Keratinocyte (primary cell): Measurements from ENCODE around the gene CPN2. TPM values are rescaled to one million over a fixed set of nuclear protein-coding genes. Genes with fewer than 3 reads are reported as not detected.
A peak's percentile ranks its signal among the peaks of the same experiment; 100 is the strongest.

Source experiments
- DNase-seq: peaks from one replicate; pipeline ENCODE4 v3.0.0-alpha.2; 2011; ENCODE audit warnings: low read depth, missing footprints, low spot score
- FAIRE-seq: peaks from 2 replicates; lab custom pipeline; 2011; peaks lifted over from hg19 to GRCh38; lab: Jason Lieb, UNC
- H2AFZ ChIP-seq: 2 replicates; pipeline ENCODE4 v1.6.0; 2012; ENCODE audit warnings: low read length, control low read depth, inconsistent platforms; ENCODE audit not compliant: control insufficient read depth
- H3K27ac ChIP-seq: 2 replicates; pipeline ENCODE4 v1.5.1; 2011; ENCODE audit warnings: low read length; ENCODE audit not compliant: control insufficient read depth, insufficient read depth
- H3K27me3 ChIP-seq: 3 replicates; pipeline ENCODE4 v1.6.0; 2011; ENCODE audit warnings: low read length; ENCODE audit not compliant: control insufficient read depth, insufficient read depth; ENCODE audit errors: extremely low read depth
- H3K36me3 ChIP-seq, 2 experiments: 2 replicates in 1 of 2; 3 replicates in 1 of 2; pipeline ENCODE4 v1.5.1; 2011; ENCODE audit warnings: low read length in 2 of 2, mild to moderate bottlenecking in 1 of 2; ENCODE audit not compliant: control insufficient read depth in 2 of 2, insufficient read depth in 2 of 2; ENCODE audit errors: extremely low read depth in 1 of 2
- H3K4me1 ChIP-seq: 3 replicates; pipeline ENCODE4 v1.5.1; 2011; ENCODE audit warnings: low read length; ENCODE audit not compliant: control insufficient read depth, insufficient read depth; ENCODE audit errors: extremely low read depth
- H3K4me2 ChIP-seq: 3 replicates; pipeline ENCODE4 v1.6.0; 2011; ENCODE audit warnings: low read depth, low read length; ENCODE audit not compliant: control insufficient read depth, insufficient read depth; ENCODE audit errors: extremely low read depth
- H3K4me3 ChIP-seq, 3 experiments: fragments of 200-600 bp in 1 of 3; sonication (generic) in 1 of 3; 2 replicates in 2 of 3; 3 replicates in 1 of 3; pipeline ENCODE4 v1.5.1; 2011 to 2016; ENCODE audit warnings: low read length in 3 of 3, mild to moderate bottlenecking in 3 of 3, control low read depth in 2 of 3, inconsistent platforms in 1 of 3, low read depth in 1 of 3, mixed read lengths in 1 of 3, mixed run types in 1 of 3, moderate library complexity in 1 of 3; ENCODE audit not compliant: control insufficient read depth in 2 of 3, insufficient read depth in 2 of 3; ENCODE audit errors: extremely low read depth in 1 of 3
- H3K79me2 ChIP-seq: 2 replicates; pipeline ENCODE4 v1.6.0; 2012; ENCODE audit warnings: low read length; ENCODE audit not compliant: control insufficient read depth, insufficient read depth
- H3K9ac ChIP-seq: 3 replicates; pipeline ENCODE4 v1.6.0; 2011; ENCODE audit warnings: low read length; ENCODE audit not compliant: control insufficient read depth, insufficient read depth; ENCODE audit errors: extremely low read depth
- H3K9me1 ChIP-seq: 3 replicates; pipeline ENCODE4 v1.6.0; 2011; ENCODE audit warnings: low read length; ENCODE audit not compliant: control insufficient read depth, insufficient read depth; ENCODE audit errors: extremely low read depth
- H3K9me3 ChIP-seq: 2 replicates; pipeline ENCODE4 v1.5.1; 2012; ENCODE audit warnings: low read depth, low read length; ENCODE audit not compliant: control insufficient read depth
- H4K20me1 ChIP-seq: 3 replicates; pipeline ENCODE4 v1.6.0; 2011; ENCODE audit warnings: low read length; ENCODE audit not compliant: control insufficient read depth, insufficient read depth; ENCODE audit errors: extremely low read depth
- CTCF ChIP-seq, 3 experiments: IDR thresholded peaks in 1 of 3; conservative IDR thresholded peaks in 1 of 3; optimal IDR thresholded peaks in 1 of 3; 2 replicates in 2 of 3; 3 replicates in 1 of 3; pipeline versions ENCODE3 to v1.5.1; 2011; ENCODE audit warnings: low read length in 3 of 3, mild to moderate bottlenecking in 3 of 3, moderate library complexity in 2 of 3, control low read depth in 1 of 3, inconsistent platforms in 1 of 3; ENCODE audit not compliant: insufficient read depth in 2 of 3; ENCODE audit errors: extremely low read depth in 1 of 3
- EZH2 ChIP-seq: IDR thresholded peaks from one replicate; pipeline ENCODE4 v1.6.1; 2012; ENCODE audit warnings: inconsistent platforms, mild to moderate bottlenecking, low read length, moderate library complexity
- dilution Hi-C: fragments of 300-500 bp; cut with MboI; formaldehyde crosslinking; loops from one replicate; pipeline ENCODE4 v1.7.0; 2020; ENCODE audit warnings: low sequenced_read_pairs; ENCODE audit not compliant: extremely low pct_ligation_motif_present
- polyA plus RNA-seq, 5 experiments: library from polyadenylated mRNA; depleted of rRNA in 3 of 5; stranded (reverse) in 3 of 5; stranded (forward) in 1 of 5; unstranded in 1 of 5; fragments of >200 nt; gene quantifications; 1 replicate in 1 of 5; 2 replicates in 3 of 5; 3 replicates in 1 of 5; pipeline versions ENCODE4 v1.2.1 to v1.2.3, GENCODE V29; 2011 to 2012; ENCODE audit warnings: missing spikeins in 2 of 5, low read depth in 1 of 5, low replicate concordance in 1 of 5

Gene CPN2
- polyA plus RNA-seq, 1 donor (not counting 4 experiments of a cell fraction or from before 2014, with no cell fraction given): not detected

GRCh38 chr3:194300936-194301335 is 50.2 kb downstream of the CPN2 start:
- no peak overlapping the region for H3K9ac ChIP-seq
- no peaks in the 10 kb centered on the region for H3K79me2 ChIP-seq
- H2AFZ ChIP-seq: no peak overlapping the region
- TF ChIP-seq EZH2: no peak
- no peak for TF ChIP-seq CTCF (optimal IDR thresholded peaks at IDR 0.05 in 1 of 3, IDR thresholded peaks at IDR 0.05 in 1 of 3, conservative IDR thresholded peaks at IDR 0.05 in 1 of 3; ENCODE audit: extremely low read depth in 1 of 3, insufficient read depth in 2 of 3, low read length in 3 of 3)
- H3K9me3 ChIP-seq: no peaks in the 10 kb centered on the region
- FAIRE-seq (no peak), DNase-seq (no peak)
- dilution Hi-C loops: loop anchor here (25.0 kb wide), 2 partner anchors 139 to 539 kb away; no protein-coding TSS in a partner anchor
- no peaks in the 10 kb centered on the region for H3K27me3 ChIP-seq
- H3K4me3 ChIP-seq: no peak overlapping the region
- H3K36me3 ChIP-seq: no peaks in the 10 kb centered on the region
- H3K9me1 ChIP-seq: no peaks in the 10 kb centered on the region
- H4K20me1 ChIP-seq: no peaks in the 10 kb centered on the region
- H3K4me2 ChIP-seq: no peak overlapping the region
- H3K27ac ChIP-seq: no peak overlapping the region
- H3K4me1 ChIP-seq: peaks cover 16% of the 10 kb centered on the region

- H2AFZ ChIP-seq: peak overlapping the region; percentile 94
- no peak for TF ChIP-seq EZH2
- peak in 2 of 3 experiments; percentile 29 to 37 for TF ChIP-seq CTCF (optimal IDR thresholded peaks at IDR 0.05 in 1 of 3, IDR thresholded peaks at IDR 0.05 in 1 of 3, conservative IDR thresholded peaks at IDR 0.05 in 1 of 3; ENCODE audit: extremely low read depth in 1 of 3, insufficient read depth in 2 of 3, low read length in 3 of 3)
- H3K4me1 ChIP-seq: peaks cover 16% of the 10 kb centered on the region
- peak; percentile 81 for FAIRE-seq
- no peaks in the 10 kb centered on the region for H3K36me3 ChIP-seq
- H3K79me2 ChIP-seq: no peaks in the 10 kb centered on the region
- H3K4me3 ChIP-seq: no peak overlapping the region
- dilution Hi-C loops: loop anchor here (25.0 kb wide), 2 partner anchors 138 to 538 kb away; no protein-coding TSS in a partner anchor
- H3K27me3 ChIP-seq: no peaks in the 10 kb centered on the region
- no peaks in the 10 kb centered on the region for H4K20me1 ChIP-seq
- no peaks in the 10 kb centered on the region for H3K9me3 ChIP-seq
- peak overlapping the region; percentile 10 for H3K27ac ChIP-seq
- DNase-seq: no peak
- no peaks in the 10 kb centered on the region for H3K9me1 ChIP-seq
- H3K4me2 ChIP-seq: peak overlapping the region; percentile 12
- peak overlapping the region; percentile 55 for H3K9ac ChIP-seq
Measured at GRCh38 chr3:194300382-194300758, 50.8 kb downstream of the CPN2 start.
